ENCODE results near the gene GFOD1. TPM values are rescaled to one million over a fixed set of nuclear protein-coding genes. Genes with fewer than 3 reads are reported as not detected.

The GFOD1 gene
- total RNA-seq, 1 experiment from 2014 or later: 8.8 TPM

GRCh38 chr6:13507306-13507860 is 20.0 kb upstream of the GFOD1 start:
- BruUV-seq (replicated peaks): no TSS peak

GRCh38 chr6:13505345-13505734 is 17.9 kb upstream of the GFOD1 start:
- Histone ChIP-seq H3K27ac (ENCODE audit: low read depth, low read length, poor library complexity, severe bottlenecking) (no peak overlapping the region), H3K4me1 (ENCODE audit: insufficient read depth, low read length, poor library complexity, severe bottlenecking) (peaks cover 4% of the 10 kb centered on the region), H3K36me3 (ENCODE audit: insufficient read depth, low read length, poor library complexity, severe bottlenecking) (no peaks in the 10 kb centered on the region), H3K4me3 (ENCODE audit: low read depth, low read length, poor library complexity, severe bottlenecking) (no peak overlapping the region), H3K9me3 (ENCODE audit: low read depth, low read length, poor library complexity, severe bottlenecking) (no peaks in the 10 kb centered on the region), H3K27me3 (replicated peaks; ENCODE audit: insufficient read depth, low read depth, low read length, poor library complexity) (no peaks in the 10 kb centered on the region)
- intact Hi-C loops (cut with micrococcal nuclease; ENCODE audit: unreplicated experiment): no loop called here
- BruUV-seq (replicated peaks): no TSS peak
- TF ChIP-seq CTCF (conservative IDR thresholded peaks at IDR 0.05; ENCODE audit: low read depth, low read length) (no peak), EZH2 (IDR thresholded peaks at IDR 0.05; ENCODE audit: borderline replicate concordance, low read depth, low read length, poor library complexity, severe bottlenecking) (no peak)
- CTCF ChIA-PET: no interaction called here
- POLR2A ChIA-PET (ENCODE audit: low non-redundant PET): no interaction called here
- no peak for DNase-seq (ENCODE audit: low spot score)

More at GRCh38 chr6:13507306-13507860, 20.0 kb upstream of the GFOD1 start:
- Histone ChIP-seq H3K27ac (ENCODE audit: low read depth, low read length, poor library complexity, severe bottlenecking) (no peak overlapping the region), H3K36me3 (ENCODE audit: insufficient read depth, low read length, poor library complexity, severe bottlenecking) (no peaks in the 10 kb centered on the region), H3K4me1 (ENCODE audit: insufficient read depth, low read length, poor library complexity, severe bottlenecking) (peaks cover 4% of the 10 kb centered on the region), H3K27me3 (replicated peaks; ENCODE audit: insufficient read depth, low read depth, low read length, poor library complexity) (no peaks in the 10 kb centered on the region), H3K4me3 (ENCODE audit: low read depth, low read length, poor library complexity, severe bottlenecking) (no peak overlapping the region), H3K9me3 (ENCODE audit: low read depth, low read length, poor library complexity, severe bottlenecking) (no peaks in the 10 kb centered on the region)
- intact Hi-C loops (cut with micrococcal nuclease; ENCODE audit: unreplicated experiment): no loop called here
- ChIA-PET CTCF (no interaction called here), POLR2A (ENCODE audit: low non-redundant PET) (no interaction called here)
- TF ChIP-seq CTCF (conservative IDR thresholded peaks at IDR 0.05; ENCODE audit: low read depth, low read length): no peak
- TF ChIP-seq EZH2 (IDR thresholded peaks at IDR 0.05; ENCODE audit: borderline replicate concordance, low read depth, low read length, poor library complexity, severe bottlenecking): no peak
- DNase-seq (ENCODE audit: low spot score): no peak

GRCh38 chr6:13504611-13505344 is 17.4 kb upstream of the GFOD1 start:
- no peak overlapping the region for H3K4me3 ChIP-seq (ENCODE audit: low read depth, low read length, poor library complexity, severe bottlenecking)
- CTCF ChIA-PET: no interaction called here
- H3K9me3 ChIP-seq (ENCODE audit: low read depth, low read length, poor library complexity, severe bottlenecking): no peaks in the 10 kb centered on the region
- H3K27ac ChIP-seq (ENCODE audit: low read depth, low read length, poor library complexity, severe bottlenecking): no peak overlapping the region
- H3K4me1 ChIP-seq (ENCODE audit: insufficient read depth, low read length, poor library complexity, severe bottlenecking): peaks cover 4% of the 10 kb centered on the region
- no peak for TF ChIP-seq EZH2 (IDR thresholded peaks at IDR 0.05; ENCODE audit: borderline replicate concordance, low read depth, low read length, poor library complexity, severe bottlenecking)
- no TSS peak for BruUV-seq (replicated peaks)
- POLR2A ChIA-PET (ENCODE audit: low non-redundant PET): no interaction called here
- H3K36me3 ChIP-seq (ENCODE audit: insufficient read depth, low read length, poor library complexity, severe bottlenecking): no peaks in the 10 kb centered on the region
- intact Hi-C loops (cut with micrococcal nuclease; ENCODE audit: unreplicated experiment): no loop called here
- no peaks in the 10 kb centered on the region for H3K27me3 ChIP-seq (replicated peaks; ENCODE audit: insufficient read depth, low read depth, low read length, poor library complexity)
- no peak for DNase-seq (ENCODE audit: low spot score)

- Histone ChIP-seq H3K27me3 (replicated peaks; ENCODE audit: insufficient read depth, low read depth, low read length, poor library complexity) (no peaks in the 10 kb centered on the region), H3K27ac (ENCODE audit: low read depth, low read length, poor library complexity, severe bottlenecking) (no peak overlapping the region), H3K4me3 (ENCODE audit: low read depth, low read length, poor library complexity, severe bottlenecking) (no peak overlapping the region), H3K36me3 (ENCODE audit: insufficient read depth, low read length, poor library complexity, severe bottlenecking) (no peaks in the 10 kb centered on the region), H3K9me3 (ENCODE audit: low read depth, low read length, poor library complexity, severe bottlenecking) (no peaks in the 10 kb centered on the region), H3K4me1 (ENCODE audit: insufficient read depth, low read length, poor library complexity, severe bottlenecking) (no peaks in the 10 kb centered on the region)
- no TSS peak for BruUV-seq (replicated peaks)
- POLR2A ChIA-PET (ENCODE audit: low non-redundant PET): no interaction called here
- CTCF ChIA-PET: no interaction called here
- TF ChIP-seq CTCF (conservative IDR thresholded peaks at IDR 0.05; ENCODE audit: low read depth, low read length) (no peak), EZH2 (IDR thresholded peaks at IDR 0.05; ENCODE audit: borderline replicate concordance, low read depth, low read length, poor library complexity, severe bottlenecking) (no peak)
- intact Hi-C loops (cut with micrococcal nuclease; ENCODE audit: unreplicated experiment): no loop called here
- DNase-seq (ENCODE audit: low spot score): no peak
Observed at GRCh38 chr6:13500915-13501314, 13.5 kb upstream of the GFOD1 start.
